Measurements from ENCODE around the gene PSG4. TPM values are rescaled to one million over a fixed set of nuclear protein-coding genes. Genes with fewer than 3 reads are reported as not detected.
"Not testable (repeated sequence)": the region's sequence is repeated elsewhere in the genome, so short reads cannot be mapped to it uniquely, and the experiment has no call there.

PSG4 gene
- total and polyA plus RNA-seq, 3 donors from 2014 or later: 0.25 TPM; not detected in 2

- H3K27me3 ChIP-seq, H3K9me3 ChIP-seq: not testable (repeated sequence)
- 71 to 88% methylated on average over 6 to 9 of the region's 9 CpGs for WGBS, 2 donors
These were observed 17.3 kb downstream of the PSG4 start for GRCh38 chr19:43188092-43188491.

GRCh38 chr19:43186311-43186935 lies 19.0 kb downstream of the PSG4 start, which contains the start of gene PSG5:
Gene PSG5, minus strand, starts transcription at chr19:43186536. Its CDS starts 131 bp downstream, at chr19:43186405.
- H3K27me3 ChIP-seq; H3K27ac ChIP-seq; intact Hi-C loops (cut with DNase I; ENCODE audit: low total_unique reads); H3K4me3 ChIP-seq; H3K36me3 ChIP-seq (ENCODE audit: low read depth, missing control alignments); H3K4me1 ChIP-seq; DNase-seq; H3K9me3 ChIP-seq: not testable (repeated sequence)
- WGBS, 2 donors: 76% methylated on average over 7 of the region's 7 CpGs

More at GRCh38 chr19:43188092-43188491, 17.3 kb downstream of the PSG4 start:
- DNase-seq; intact Hi-C loops (cut with DNase I; ENCODE audit: low total_unique reads); H3K4me1 ChIP-seq; H3K36me3 ChIP-seq (ENCODE audit: low read depth, missing control alignments); H3K4me3 ChIP-seq; H3K27ac ChIP-seq: not testable (repeated sequence)

- H3K9me3 ChIP-seq; H3K36me3 ChIP-seq (ENCODE audit: low read depth, missing control alignments); H3K27ac ChIP-seq; DNase-seq; H3K4me3 ChIP-seq; H3K27me3 ChIP-seq; H3K4me1 ChIP-seq; intact Hi-C loops (cut with DNase I; ENCODE audit: low total_unique reads): not testable (repeated sequence)
- 57 to 62% methylated on average over 4 of the region's 4 CpGs for WGBS, 2 donors
These were observed 23.3 kb downstream of the PSG4 start for GRCh38 chr19:43181869-43182771.

DNA sequence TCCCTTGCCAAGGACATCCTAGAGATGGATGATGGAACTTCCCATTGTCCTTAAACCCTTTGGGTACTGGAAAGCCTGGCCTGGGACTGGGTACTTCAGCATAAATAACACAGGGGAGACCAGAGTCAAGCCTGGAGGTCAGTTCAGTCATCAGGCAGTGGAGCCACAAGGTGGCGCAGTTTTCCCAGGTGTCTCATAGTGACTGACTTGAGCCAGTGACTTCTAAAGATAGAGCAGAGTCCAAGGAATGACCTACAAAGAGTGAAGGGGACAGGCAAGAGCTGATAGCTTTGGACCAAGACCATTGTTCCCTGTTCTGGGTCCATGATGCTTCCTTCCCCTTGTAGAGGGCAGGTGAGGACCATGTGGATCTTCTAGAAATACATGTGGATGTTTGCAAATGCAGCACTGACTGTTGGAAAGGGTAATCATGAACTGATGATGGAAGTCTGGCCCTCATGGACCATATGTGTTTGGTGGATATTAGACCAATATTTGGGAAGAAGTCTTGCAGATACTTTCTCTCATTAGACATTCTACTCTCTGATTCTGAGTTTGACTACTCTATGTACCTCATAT lies 25.8 kb downstream of the PSG4 start:
- H3K4me3 ChIP-seq; H3K4me1 ChIP-seq; H3K9me3 ChIP-seq; H3K36me3 ChIP-seq (ENCODE audit: low read depth, missing control alignments); H3K27me3 ChIP-seq; H3K27ac ChIP-seq; intact Hi-C loops (cut with DNase I; ENCODE audit: low total_unique reads): not testable (repeated sequence)
- TF ChIP-seq, protein P1, sequence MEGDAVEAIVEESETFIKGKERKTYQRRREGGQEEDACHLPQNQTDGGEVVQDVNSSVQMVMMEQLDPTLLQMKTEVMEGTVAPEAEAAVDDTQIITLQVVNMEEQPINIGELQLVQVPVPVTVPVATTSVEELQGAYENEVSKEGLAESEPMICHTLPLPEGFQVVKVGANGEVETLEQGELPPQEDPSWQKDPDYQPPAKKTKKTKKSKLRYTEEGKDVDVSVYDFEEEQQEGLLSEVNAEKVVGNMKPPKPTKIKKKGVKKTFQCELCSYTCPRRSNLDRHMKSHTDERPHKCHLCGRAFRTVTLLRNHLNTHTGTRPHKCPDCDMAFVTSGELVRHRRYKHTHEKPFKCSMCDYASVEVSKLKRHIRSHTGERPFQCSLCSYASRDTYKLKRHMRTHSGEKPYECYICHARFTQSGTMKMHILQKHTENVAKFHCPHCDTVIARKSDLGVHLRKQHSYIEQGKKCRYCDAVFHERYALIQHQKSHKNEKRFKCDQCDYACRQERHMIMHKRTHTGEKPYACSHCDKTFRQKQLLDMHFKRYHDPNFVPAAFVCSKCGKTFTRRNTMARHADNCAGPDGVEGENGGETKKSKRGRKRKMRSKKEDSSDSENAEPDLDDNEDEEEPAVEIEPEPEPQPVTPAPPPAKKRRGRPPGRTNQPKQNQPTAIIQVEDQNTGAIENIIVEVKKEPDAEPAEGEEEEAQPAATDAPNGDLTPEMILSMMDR (IDR thresholded peaks at IDR 0.05): peak in 1 of 3 experiments; percentile 23
- 33% methylated on average over 1 of the region's 1 CpG; no CpG with 5 or more reads in 1 of the 2 donors for WGBS, 2 donors
- peak; percentile 56 for DNase-seq

DNA sequence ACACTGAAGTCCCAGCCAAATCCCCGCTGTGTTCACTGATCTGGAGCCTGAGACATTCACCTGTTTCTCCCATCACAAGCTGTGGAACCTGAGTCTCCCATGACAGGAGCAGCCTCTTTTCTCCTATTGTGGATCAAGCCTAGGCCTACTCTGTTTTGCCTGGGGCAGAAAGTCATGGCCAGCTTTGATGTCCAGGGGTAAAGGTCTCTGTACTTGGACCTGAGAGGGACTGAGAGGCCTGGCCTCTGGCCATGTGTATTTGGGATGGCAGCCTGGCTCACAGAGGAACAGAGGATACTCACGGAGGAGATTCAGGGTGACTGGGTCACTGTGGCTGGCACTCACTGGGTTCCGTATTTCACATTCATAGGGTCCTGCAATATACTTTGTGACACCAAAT lies 26.9 kb downstream of the PSG4 start:
- intact Hi-C loops (cut with DNase I; ENCODE audit: low total_unique reads); H3K27ac ChIP-seq; H3K4me3 ChIP-seq; DNase-seq; H3K36me3 ChIP-seq (ENCODE audit: low read depth, missing control alignments); H3K9me3 ChIP-seq; H3K27me3 ChIP-seq; H3K4me1 ChIP-seq: not testable (repeated sequence)
- WGBS, 2 donors: 60 to 83% methylated on average over 1 of the region's 3 CpGs

GRCh38 chr19:43165906-43166305 lies 39.5 kb downstream of the PSG4 start:
- 70 to 74% methylated on average over 3 of the region's 3 CpGs for WGBS, 2 donors
- H3K27me3 ChIP-seq; H3K4me1 ChIP-seq; H3K9me3 ChIP-seq; H3K27ac ChIP-seq; H3K4me3 ChIP-seq; DNase-seq; intact Hi-C loops (cut with DNase I; ENCODE audit: low total_unique reads); H3K36me3 ChIP-seq (ENCODE audit: low read depth, missing control alignments): not testable (repeated sequence)

DNA sequence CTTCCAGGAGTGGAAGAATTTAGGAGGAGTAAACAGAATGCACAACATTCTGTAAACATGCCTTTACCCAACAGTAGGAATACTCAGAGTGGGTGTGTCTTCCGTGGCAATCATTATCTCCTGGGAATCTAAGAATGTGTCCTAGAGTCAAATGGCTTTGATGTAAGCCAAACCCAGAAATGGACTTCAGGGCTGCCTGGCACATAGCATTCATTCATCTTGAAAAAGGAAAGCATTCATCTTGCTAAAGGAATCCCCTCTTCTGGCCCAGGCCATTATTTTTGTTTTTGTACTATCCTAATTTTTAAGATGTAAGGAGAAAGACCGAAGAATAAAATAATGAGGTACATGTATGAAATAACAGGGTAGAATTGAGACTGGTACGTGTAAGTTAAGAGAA lies 42.3 kb downstream of the PSG4 start:
- DNase-seq; intact Hi-C loops (cut with DNase I; ENCODE audit: low total_unique reads); H3K4me1 ChIP-seq; H3K36me3 ChIP-seq (ENCODE audit: low read depth, missing control alignments); H3K4me3 ChIP-seq; H3K27ac ChIP-seq; H3K27me3 ChIP-seq; H3K9me3 ChIP-seq: not testable (repeated sequence)
- WGBS, 2 donors: 67 to 78% methylated on average over 3 of the region's 3 CpGs

GRCh38 chr19:43162261-43162660 lies 43.2 kb downstream of the PSG4 start:
- DNase-seq; H3K27me3 ChIP-seq; H3K4me1 ChIP-seq; intact Hi-C loops (cut with DNase I; ENCODE audit: low total_unique reads); H3K9me3 ChIP-seq; H3K36me3 ChIP-seq (ENCODE audit: low read depth, missing control alignments); H3K27ac ChIP-seq; H3K4me3 ChIP-seq: not testable (repeated sequence)
- WGBS, 2 donors: 62 to 70% methylated on average over 2 of the region's 2 CpGs
